GM23338 (cell line): Measurements from ENCODE around the gene MAST2.

ENCODE experiments used
- CREB1 ChIP-seq: fragments of 250-450 bp; sonication (Bioruptor Pico); IDR thresholded peaks from 2 replicates; pipeline ENCODE4 v1.5.0; 2020; ENCODE audit warnings: low read depth, mild to moderate bottlenecking, moderate library complexity
- CTCF ChIP-seq, 2 experiments: fragments of 200-600 bp in 1 of 2; sonication (generic) in 1 of 2; conservative IDR thresholded peaks; 2 replicates each; pipeline versions ENCODE4 v1.5.1 to v1.6.1; 2016 to 2017; ENCODE audit warnings: antibody characterized with exemption in 2 of 2, low read depth in 2 of 2, mild to moderate bottlenecking in 2 of 2, moderate library complexity in 1 of 2
- ETS1 ChIP-seq: IDR thresholded peaks from 2 replicates; pipeline ENCODE4 v1.6.1; 2016; ENCODE audit warnings: antibody characterized with exemption
- EZH2 ChIP-seq: fragments of 200-600 bp; sonication (generic); IDR thresholded peaks from one replicate; pipeline ENCODE4 v1.8.0; 2017; ENCODE audit warnings: antibody characterized with exemption, mild to moderate bottlenecking, low read depth; ENCODE audit not compliant: unreplicated experiment
- EZH2phosphoT487 ChIP-seq: fragments of 200-600 bp; sonication (generic); IDR thresholded peaks from one replicate; pipeline ENCODE4 v1.8.1; 2018; ENCODE audit warnings: antibody characterized with exemption; ENCODE audit not compliant: unreplicated experiment
- JUNB ChIP-seq: IDR thresholded peaks from one replicate; pipeline ENCODE4 v1.6.1; 2016; ENCODE audit warnings: antibody characterized with exemption; ENCODE audit not compliant: unreplicated experiment
- POLR2AphosphoS5 ChIP-seq: IDR thresholded peaks from 2 replicates; pipeline ENCODE4 v1.6.1; 2016; ENCODE audit warnings: antibody characterized with exemption, low read depth
- TF ChIP-seq, protein P1 (sequence below): IDR thresholded peaks from one replicate; pipeline ENCODE4 v1.6.1; 2018; ENCODE audit warnings: antibody characterized with exemption; ENCODE audit not compliant: unreplicated experiment

- TF ChIP-seq CTCF (conservative IDR thresholded peaks at IDR 0.05; ENCODE audit: low read depth in 2 of 2) (no peak), EZH2phosphoT487 (no peak), EZH2 (no peak), POLR2AphosphoS5 (no peak), CREB1 (CRISPR knock-in tag) (no peak), JUNB (no peak), ETS1 (no peak)
- TF ChIP-seq, protein P1, sequence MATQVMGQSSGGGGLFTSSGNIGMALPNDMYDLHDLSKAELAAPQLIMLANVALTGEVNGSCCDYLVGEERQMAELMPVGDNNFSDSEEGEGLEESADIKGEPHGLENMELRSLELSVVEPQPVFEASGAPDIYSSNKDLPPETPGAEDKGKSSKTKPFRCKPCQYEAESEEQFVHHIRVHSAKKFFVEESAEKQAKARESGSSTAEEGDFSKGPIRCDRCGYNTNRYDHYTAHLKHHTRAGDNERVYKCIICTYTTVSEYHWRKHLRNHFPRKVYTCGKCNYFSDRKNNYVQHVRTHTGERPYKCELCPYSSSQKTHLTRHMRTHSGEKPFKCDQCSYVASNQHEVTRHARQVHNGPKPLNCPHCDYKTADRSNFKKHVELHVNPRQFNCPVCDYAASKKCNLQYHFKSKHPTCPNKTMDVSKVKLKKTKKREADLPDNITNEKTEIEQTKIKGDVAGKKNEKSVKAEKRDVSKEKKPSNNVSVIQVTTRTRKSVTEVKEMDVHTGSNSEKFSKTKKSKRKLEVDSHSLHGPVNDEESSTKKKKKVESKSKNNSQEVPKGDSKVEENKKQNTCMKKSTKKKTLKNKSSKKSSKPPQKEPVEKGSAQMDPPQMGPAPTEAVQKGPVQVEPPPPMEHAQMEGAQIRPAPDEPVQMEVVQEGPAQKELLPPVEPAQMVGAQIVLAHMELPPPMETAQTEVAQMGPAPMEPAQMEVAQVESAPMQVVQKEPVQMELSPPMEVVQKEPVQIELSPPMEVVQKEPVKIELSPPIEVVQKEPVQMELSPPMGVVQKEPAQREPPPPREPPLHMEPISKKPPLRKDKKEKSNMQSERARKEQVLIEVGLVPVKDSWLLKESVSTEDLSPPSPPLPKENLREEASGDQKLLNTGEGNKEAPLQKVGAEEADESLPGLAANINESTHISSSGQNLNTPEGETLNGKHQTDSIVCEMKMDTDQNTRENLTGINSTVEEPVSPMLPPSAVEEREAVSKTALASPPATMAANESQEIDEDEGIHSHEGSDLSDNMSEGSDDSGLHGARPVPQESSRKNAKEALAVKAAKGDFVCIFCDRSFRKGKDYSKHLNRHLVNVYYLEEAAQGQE, result no peak
Observed at GRCh38 chr1:45814776-45815175, 11.4 kb downstream of the MAST2 start.
